Vagina (tissue), 2 donors: ENCODE results near the gene PSENEN.

Experiments used
- POLR2A ChIP-seq, 2 donors: fragments of 450-650 bp; IDR thresholded peaks; one replicate each; pipeline ENCODE4 v1.6.1; 2017; ENCODE audit warnings: antibody characterized with exemption in 2 of 2, mild to moderate bottlenecking in 2 of 2, moderate library complexity in 2 of 2
- POLR2AphosphoS5 ChIP-seq, 2 donors: sonication (generic); formaldehyde crosslinking; IDR thresholded peaks; one replicate each; pipeline ENCODE4 v1.9.0; 2017; ENCODE audit warnings: antibody characterized with exemption in 2 of 2, mild to moderate bottlenecking in 2 of 2, low read depth in 1 of 2; ENCODE audit not compliant: insufficient read depth in 1 of 2

DNA sequence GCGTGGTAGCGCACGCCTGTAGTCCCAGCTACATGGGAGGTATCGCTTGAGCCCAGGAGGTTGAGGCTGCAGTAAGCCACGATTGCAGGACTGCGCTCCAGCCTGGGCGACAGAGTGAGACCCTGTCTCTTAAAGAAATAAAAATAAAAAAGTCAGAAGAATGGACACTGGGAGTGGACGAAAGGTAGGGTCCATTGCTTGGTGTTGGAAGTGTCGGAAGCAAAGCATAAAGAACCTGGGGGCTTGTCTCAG lies 29.5 kb downstream of the PSENEN start:
- TF ChIP-seq POLR2AphosphoS5 (IDR thresholded peaks at IDR 0.05; ENCODE audit: insufficient read depth in 1 of 2, low read depth in 1 of 2) (no peak), POLR2A (IDR thresholded peaks at IDR 0.05) (no peak)
